Activated T-cell treated with anti-CD3 and anti-CD28 coated beads, Interleukin-2, amount 50 U/mL, for 48 hours (primary cell): ENCODE data around the gene FAH.

ENCODE experiments used
- DNase-seq, 2 experiments: peaks; one replicate each; pipeline ENCODE4 v3.0.0-alpha.2; 2020

Gene FAH

GRCh38 chr15:80174017-80174746 is 21.4 kb downstream of the FAH start:
- DNase-seq: no peak

- DNase-seq: no peak
These were observed 22.6 kb downstream of the FAH start for GRCh38 chr15:80175436-80175835.

- DNase-seq: no peak
These were observed 23.6 kb downstream of the FAH start for GRCh38 chr15:80176443-80176842.

- DNase-seq: no peak
These were observed 24.4 kb downstream of the FAH start for GRCh38 chr15:80177156-80177555.

GRCh38 chr15:80179025-80179759 is 26.4 kb downstream of the FAH start:
- no peak for DNase-seq

GRCh38 chr15:80179935-80180334 is 27.1 kb downstream of the FAH start:
- DNase-seq: no peak

- DNase-seq: no peak
These were observed 27.7 kb downstream of the FAH start for GRCh38 chr15:80180468-80180867.

GRCh38 chr15:80180986-80181385 is 28.2 kb downstream of the FAH start:
- no peak for DNase-seq

- no peak for DNase-seq
These were observed 29.9 kb downstream of the FAH start for GRCh38 chr15:80182611-80183261.

- DNase-seq: no peak
These were observed 30.5 kb downstream of the FAH start for GRCh38 chr15:80183306-80183705.

GRCh38 chr15:80183886-80184285 is 31.1 kb downstream of the FAH start:
- no peak for DNase-seq

- no peak for DNase-seq
These were observed 31.8 kb downstream of the FAH start for GRCh38 chr15:80184554-80184953.

- no peak for DNase-seq
These were observed 32.4 kb downstream of the FAH start for GRCh38 chr15:80185152-80185551.

GRCh38 chr15:80186066-80186465 is 33.3 kb downstream of the FAH start:
- no peak for DNase-seq

GRCh38 chr15:80186597-80186996 is 33.8 kb downstream of the FAH start:
- no peak for DNase-seq

GRCh38 chr15:80188251-80188650 is 35.5 kb downstream of the FAH start:
- no peak for DNase-seq

GRCh38 chr15:80191198-80191597 is 38.4 kb downstream of the FAH start:
- DNase-seq: no peak

GRCh38 chr15:80191897-80192595 is 39.2 kb downstream of the FAH start:
- DNase-seq: no peak

GRCh38 chr15:80194186-80194585 is 41.4 kb downstream of the FAH start:
- DNase-seq: no peak

GRCh38 chr15:80194914-80195313 is 42.1 kb downstream of the FAH start:
- no peak for DNase-seq

GRCh38 chr15:80199366-80199765 is 46.6 kb downstream of the FAH start:
- DNase-seq: no peak

- DNase-seq: no peak
These were observed 47.1 kb downstream of the FAH start for GRCh38 chr15:80199869-80200268.

- DNase-seq: no peak
These were observed 48.6 kb downstream of the FAH start for GRCh38 chr15:80201256-80202015.
